ENCODE measurements around the gene TMEM151A. TPM values are rescaled to one million over a fixed set of nuclear protein-coding genes. Genes with fewer than 3 reads are reported as not detected.
"Not testable (repeated sequence)": the region's sequence is repeated elsewhere in the genome, so short reads cannot be mapped to it uniquely, and the experiment has no call there.

TMEM151A gene
- total RNA-seq, 1 experiment from 2014 or later, result 2.8 TPM

DNA sequence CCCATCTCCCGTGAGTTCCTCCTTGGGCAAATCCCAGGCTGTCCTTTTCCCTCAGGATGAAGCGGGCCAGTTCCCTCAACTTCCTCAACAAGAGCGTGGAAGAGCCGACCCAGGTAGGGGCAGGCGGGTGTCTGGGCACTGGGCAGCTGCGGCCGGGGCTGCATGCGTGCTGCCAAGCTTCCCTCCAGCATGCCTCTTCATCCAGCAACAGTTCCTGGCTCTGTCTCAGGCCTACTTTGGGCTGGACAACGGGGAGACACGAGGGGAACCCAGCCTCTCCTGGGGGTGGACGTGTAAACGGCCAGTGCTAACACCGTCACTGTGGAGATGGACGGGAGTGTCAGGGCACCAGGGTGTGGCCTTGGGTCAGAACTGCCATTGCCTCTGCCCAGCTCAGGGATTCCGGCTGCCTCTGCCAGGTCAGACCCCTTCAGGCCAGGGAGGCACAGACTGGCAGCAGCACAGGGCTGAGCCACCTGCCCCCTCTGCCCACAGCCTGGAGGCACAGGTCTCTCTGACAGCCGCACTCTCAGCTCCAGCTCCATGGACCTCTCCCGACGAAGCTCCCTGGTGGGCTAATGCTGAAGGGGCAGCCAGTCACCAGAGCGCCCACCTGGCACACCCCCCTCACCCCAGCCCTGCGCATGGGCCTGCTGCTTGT lies 25.2 kb upstream of the TMEM151A start:
- no peak for DNase-seq (ENCODE audit: low spot score)
- in situ Hi-C loops (cut with HindIII; ENCODE audit: low sequenced_read_pairs), result no loop called here

DNA sequence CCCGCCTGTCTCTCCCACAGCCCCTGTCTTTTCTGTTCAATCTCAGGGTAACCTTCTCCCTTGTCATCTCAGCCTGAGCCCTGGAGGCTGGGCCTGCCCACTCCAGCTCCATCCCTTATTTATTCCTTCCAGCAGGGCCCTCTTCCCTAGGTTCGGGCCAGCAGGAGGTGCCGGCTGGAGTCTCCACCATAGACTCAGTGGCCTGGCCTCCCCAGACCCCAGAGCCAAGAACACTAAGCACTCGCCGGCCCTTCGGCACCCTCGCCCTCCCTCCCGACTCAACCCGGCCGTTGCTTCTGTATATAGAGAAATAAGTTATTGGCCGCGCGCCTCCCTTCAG lies 24.7 kb upstream of the TMEM151A start:
- in situ Hi-C loops (cut with HindIII; ENCODE audit: low sequenced_read_pairs), result no loop called here
- no peak for DNase-seq (ENCODE audit: low spot score)

DNA sequence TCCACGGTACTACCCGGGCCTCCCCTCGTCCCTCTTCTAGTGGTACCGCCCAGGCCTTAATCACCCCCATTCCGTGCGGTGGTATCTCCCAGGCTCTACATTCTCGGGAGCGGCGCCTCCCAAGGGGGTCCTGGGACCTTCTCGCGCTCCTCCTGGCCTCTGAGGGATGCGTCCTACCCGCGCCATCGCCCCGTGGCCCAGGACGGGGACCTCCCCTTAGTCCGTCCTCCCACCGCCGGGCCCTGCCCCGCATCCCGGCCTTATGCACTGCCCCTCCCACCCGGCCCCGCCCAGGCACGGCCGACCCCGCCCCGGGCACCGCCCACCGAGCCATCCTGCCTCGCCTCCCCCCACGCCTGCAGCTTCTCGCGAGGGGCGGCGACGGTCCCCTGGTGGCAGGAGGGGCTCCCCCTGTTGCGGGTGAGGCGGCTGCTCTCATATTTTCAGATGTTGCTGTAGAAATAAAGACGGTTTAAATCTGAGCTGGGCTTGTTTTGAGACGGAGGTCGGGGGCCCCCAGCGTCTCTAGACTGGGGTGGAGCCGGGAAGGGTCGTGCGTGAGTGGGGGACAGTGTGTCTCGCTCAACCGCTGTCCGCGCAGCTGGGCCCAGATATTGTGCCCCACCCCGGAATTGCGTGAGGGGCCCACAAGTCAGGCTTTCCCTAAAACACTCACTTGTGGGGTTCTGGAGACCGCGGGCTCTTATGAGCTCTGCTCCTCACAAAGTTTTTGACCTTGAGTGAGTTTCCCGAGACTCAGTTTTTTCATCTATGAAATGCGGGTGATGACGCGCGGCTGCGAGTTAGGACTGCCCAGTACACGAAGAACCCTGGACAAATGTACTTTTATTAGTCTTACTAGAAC lies 24.1 kb upstream of the TMEM151A start:
- peak; percentile 80 for DNase-seq (ENCODE audit: low spot score)
- in situ Hi-C loops (cut with HindIII; ENCODE audit: low sequenced_read_pairs), result no loop called here

DNA sequence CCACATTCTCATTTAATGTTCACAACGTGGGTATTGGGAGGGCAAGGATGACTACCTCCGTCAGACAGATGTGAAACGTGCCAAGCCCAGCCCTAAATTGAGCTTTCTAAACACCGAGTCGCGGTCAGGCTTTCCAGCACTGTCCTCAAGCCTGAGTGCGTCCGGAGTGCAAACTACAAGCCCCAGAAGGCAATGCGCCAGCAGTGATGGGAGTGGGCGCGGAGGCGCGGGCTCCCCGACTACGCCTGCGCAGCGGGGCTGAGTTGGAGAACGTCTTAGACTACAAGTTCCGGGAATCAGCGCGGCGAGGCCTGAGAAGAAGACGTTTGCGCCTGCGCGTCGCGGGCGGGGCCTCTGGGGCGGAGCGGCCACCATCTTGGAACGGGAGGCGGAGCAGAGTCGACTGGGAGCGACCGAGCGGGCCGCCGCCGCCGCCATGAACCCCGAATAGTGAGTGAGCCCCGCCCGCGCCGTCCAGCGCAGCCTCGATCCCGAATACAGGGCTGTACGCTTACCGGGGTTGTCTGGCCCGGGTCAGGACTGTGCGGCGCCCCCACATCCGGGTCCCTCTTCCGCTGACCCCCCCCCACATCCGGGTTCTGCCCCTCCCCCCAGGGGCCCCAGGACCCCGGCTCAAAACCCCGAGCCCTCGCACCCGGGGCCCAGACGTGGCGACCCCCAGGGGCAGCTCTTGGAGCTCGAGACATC lies 23.3 kb upstream of the TMEM151A start, which contains the start of gene RAB1B:
RAB1B (plus strand) TSS at position 396 of the 708 bp plus-strand sequence; CDS start at position 437, 41 bp downstream.
- peak; percentile 99 for DNase-seq (ENCODE audit: low spot score)
- in situ Hi-C loops (cut with HindIII; ENCODE audit: low sequenced_read_pairs), result no loop called here

DNA sequence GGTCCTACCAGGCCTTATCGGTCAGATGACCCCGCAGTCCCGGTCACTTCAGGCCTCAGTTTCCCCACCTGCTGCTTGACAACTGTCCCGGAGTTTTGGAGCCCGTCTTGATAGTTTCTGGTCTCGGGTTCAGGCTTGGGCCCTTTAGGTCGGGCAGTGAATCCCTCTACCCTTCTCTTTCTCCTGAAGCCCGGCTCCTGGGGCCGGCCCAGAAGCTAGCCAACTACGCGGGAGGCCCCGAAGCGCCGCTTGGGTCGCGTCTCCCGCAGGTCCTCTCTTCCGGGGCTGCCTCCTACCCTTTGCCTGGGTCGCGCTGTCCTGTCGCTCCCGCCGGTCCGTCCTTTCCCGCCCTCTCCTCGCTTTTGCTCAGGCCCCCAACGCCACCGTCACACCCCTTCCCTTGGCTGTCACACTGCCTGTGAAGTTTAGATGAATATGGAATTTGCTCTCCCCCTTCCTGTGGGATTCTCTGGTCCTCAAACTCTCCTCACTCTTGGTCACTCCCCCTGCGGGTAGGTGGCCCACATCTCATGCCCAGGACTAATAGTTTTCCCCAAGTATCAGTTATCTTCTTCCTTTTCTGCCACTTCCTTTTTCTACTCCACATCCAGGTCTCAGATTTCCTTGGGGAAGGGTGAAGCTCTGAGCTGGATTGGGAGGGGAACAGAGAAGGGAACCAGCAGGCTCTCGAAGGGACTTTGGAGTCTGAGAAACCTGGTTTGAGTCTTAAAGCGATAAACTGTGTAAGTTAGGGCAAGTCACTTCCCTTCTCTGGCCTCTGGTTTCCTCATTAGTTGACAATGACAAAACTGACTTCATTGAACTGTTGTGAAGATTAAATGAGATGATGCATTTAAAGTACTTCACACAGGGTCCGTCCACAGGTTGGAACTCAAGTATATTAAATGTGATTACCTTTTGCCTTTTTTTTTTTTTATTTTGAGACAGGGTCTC lies 22.5 kb upstream of the TMEM151A start:
- in situ Hi-C loops (cut with HindIII; ENCODE audit: low sequenced_read_pairs), result no loop called here
- no peak for DNase-seq (ENCODE audit: low spot score)

DNA sequence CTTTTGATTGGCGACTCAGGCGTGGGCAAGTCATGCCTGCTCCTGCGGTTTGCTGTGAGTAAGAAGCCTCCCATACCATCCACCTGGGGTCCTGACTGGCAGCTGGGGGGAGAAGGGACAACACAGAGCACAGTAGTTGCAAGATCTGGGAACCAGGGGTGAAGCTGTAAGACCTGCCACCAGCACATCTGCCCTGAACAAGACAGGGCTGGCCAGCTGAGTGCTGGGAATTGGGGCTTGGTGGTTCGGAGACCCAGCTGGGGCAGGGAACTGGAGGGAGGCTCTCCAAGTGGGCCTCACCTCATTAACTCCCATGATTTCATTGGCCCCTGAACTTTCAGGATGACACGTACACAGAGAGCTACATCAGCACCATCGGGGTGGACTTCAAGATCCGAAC lies 19.9 kb upstream of the TMEM151A start:
- in situ Hi-C loops (cut with HindIII; ENCODE audit: low sequenced_read_pairs), result no loop called here
- no peak for DNase-seq (ENCODE audit: low spot score)

DNA sequence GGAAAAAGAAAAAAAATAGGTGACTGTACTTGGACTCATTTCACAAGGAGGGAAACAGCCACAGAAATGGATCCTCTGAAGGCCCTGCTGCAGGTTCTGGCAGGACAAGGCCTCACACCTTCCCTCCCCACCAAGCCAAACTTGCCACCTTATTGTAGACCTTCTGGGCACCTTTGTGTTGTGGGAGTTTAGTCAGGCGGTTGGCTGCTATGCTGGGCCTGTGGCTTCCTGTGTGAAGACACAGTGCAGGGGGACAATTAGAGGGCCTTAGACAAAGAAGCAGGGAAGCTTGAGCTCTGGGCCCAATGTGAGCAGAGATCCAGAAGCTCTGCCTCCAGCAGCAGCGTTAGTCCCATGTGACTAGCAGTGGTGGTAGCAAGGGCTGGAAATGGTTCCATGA lies 19.1 kb upstream of the TMEM151A start:
- no peak for DNase-seq (ENCODE audit: low spot score)
- in situ Hi-C loops (cut with HindIII; ENCODE audit: low sequenced_read_pairs), result no loop called here

DNA sequence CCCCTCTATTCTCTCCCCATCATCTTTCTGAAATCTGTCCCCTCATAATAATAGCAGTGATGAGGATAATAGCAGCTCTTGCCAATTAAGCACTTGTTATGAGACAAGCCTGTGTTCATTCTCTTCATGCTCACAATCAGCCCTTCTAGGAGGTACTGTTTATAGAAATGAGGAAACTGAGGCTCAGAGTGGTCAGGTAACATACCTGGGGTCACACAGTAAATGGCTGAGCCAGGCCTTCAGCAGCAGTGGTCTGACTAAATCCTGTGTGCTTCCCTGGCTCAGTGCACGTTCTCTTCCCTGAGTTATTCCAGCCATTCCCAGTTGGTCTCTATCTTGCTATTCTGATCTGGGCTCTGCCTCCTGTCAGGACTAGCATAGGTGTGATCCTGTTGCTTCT lies 17.5 kb upstream of the TMEM151A start:
- DNase-seq (ENCODE audit: low spot score), result no peak
- in situ Hi-C loops (cut with HindIII; ENCODE audit: low sequenced_read_pairs), result no loop called here

DNA sequence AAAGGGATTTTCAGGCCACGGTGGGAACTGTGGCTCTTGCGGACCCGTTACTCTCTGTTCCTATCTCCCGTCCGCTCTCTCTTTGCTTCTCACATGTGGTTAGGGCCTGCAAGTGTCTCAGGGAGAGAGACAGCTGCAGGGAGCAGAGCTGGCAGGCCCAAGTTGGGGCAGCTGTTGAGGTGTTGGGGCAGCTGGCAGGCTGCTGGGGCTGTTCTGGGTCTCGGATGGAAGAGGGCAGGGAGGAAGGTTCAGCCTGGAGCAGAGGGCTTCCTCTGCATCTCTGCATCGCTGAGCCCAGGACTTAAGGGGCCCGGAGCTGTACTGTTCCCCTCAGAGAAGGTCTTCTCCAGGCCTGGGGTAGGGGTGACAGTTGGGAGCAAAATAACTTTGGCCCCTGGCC lies 16.3 kb upstream of the TMEM151A start:
- in situ Hi-C loops (cut with HindIII; ENCODE audit: low sequenced_read_pairs), result no loop called here
- DNase-seq (ENCODE audit: low spot score), result no peak

DNA sequence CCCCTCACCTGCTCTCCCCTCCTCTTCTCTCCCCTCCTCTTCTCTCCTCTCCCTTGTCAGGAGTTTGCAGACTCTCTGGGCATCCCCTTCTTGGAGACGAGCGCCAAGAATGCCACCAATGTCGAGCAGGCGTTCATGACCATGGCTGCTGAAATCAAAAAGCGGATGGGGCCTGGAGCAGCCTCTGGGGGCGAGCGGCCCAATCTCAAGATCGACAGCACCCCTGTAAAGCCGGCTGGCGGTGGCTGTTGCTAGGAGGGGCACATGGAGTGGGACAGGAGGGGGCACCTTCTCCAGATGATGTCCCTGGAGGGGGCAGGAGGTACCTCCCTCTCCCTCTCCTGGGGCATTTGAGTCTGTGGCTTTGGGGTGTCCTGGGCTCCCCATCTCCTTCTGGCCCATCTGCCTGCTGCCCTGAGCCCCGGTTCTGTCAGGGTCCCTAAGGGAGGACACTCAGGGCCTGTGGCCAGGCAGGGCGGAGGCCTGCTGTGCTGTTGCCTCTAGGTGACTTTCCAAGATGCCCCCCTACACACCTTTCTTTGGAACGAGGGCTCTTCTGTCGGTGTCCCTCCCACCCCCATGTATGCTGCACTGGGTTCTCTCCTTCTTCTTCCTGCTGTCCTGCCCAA lies 15.6 kb upstream of the TMEM151A start:
- no peak for DNase-seq (ENCODE audit: low spot score)
- in situ Hi-C loops (cut with HindIII; ENCODE audit: low sequenced_read_pairs), result no loop called here

DNA sequence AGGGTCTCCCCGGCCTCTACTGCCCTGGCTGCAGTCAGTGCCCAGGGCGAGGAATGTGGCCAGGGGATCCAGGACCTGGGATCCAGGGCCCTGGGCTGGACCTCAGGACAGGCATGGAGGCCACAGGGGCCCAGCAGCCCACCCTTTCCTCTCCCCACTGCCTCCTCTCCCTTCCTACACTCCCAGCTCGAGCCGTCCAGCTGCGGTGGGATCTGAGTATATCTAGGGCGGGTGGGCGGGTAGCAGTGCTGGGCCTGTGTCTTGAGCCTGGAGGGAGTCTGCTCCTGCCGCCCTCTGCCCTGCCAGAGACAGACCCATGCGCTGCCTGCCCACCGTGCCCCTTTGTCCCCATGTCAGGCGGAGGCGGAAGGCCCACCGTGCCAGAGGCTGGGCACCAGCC lies 15.1 kb upstream of the TMEM151A start:
- in situ Hi-C loops (cut with HindIII; ENCODE audit: low sequenced_read_pairs); DNase-seq (ENCODE audit: low spot score): not testable (repeated sequence)

DNA sequence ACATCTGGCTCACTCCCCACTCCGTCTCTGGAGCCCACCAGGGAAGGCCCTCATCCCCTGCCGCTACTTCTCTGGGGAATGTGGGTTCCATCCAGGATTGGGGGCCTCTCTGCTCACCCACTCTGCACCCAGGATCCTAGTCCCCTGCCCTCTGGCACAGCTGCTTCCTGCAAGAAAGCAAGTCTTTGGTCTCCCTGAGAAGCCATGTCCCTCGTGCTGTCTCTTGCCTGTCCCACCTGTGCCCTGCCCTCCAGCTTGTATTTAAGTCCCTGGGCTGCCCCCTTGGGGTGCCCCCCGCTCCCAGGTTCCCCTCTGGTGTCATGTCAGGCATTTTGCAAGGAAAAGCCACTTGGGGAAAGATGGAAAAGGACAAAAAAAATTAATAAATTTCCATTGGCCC lies 14.6 kb upstream of the TMEM151A start:
- in situ Hi-C loops (cut with HindIII; ENCODE audit: low sequenced_read_pairs); DNase-seq (ENCODE audit: low spot score): not testable (repeated sequence)

DNA sequence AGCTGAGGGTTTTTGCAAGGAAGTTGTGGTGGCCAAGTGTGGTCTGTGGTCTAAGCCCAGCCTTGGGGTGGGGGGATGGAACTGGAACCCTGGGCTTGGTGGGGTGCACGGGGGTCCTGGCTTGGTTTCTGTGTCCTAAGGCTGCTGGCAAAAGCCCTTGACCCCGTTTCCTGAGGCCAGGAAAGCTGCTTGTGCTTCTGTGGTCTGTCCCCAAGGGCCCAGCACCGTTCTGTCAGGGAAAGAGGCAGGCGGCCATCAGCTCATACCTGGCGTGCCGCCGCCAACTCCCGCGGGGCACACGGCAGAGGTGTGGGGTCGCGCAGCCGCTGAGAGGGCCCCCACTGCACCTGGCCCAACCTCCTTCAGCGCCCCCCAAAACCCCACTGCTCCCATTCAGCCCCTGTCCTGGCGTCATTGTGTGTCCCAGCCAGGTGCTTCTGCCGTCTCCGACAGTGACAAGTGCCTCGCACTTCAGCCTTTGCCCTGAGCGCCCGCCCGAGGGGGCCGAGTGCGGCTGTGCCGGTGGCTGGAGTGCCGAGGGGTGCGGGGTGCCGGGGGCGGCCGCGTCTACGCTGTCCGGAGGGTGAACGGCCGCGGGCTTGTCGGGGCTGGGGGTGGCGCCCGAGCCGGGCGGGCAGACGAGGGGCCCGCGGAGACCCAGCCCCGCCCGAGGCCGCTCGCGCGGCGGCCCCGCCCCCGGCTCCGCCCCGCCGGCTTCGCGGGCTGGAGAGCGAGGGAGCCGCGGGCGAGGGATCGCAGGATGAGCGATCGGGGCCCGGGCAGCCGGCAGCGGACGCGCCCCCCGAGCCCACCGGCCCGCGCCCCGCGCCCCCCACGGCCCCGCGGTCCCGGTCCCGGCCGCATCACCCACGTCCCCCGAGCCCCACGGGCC lies 14.0 kb upstream of the TMEM151A start, which contains the start of gene CNIH2:
CNIH2 (plus strand) TSS at position 705 of the 892 bp plus-strand sequence. CDS start 282 bp downstream, outside the sequence.
- peak; percentile 61 for DNase-seq (ENCODE audit: low spot score)
- in situ Hi-C loops (cut with HindIII; ENCODE audit: low sequenced_read_pairs), result no loop called here

DNA sequence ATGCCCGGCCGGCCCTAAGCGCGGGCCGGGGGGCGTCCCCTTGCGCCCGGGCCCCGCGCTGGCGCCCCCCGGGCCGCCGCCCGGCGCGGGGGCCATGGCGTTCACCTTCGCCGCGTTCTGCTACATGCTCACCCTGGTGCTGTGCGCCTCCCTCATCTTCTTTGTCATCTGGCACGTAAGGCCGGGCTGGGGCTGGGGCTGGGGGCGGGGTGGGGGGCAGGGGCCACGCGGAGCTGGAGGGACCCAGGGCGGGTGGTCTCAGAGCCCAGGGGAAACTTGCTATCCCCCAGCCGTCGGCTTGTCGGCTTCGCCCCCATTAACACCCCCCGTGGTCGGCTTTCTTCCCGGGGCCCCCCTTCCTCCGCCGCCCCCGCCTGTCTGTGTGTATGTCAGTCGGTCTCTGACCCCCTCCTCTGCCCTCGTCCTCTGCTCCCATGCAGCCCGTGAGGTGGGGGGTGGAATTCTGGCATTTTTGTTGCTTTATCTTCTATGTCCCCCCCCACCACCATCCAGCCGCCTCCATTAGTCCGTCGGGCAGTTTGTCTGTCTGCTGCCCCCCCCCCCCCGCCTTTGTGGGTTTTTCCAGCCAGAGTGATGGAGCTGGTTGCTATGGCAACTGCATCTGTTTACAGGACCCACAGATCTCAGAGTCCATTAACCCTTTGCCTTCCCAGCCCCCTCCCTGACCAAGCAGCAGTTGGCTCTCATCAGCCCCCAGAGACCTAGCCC lies 13.2 kb upstream of the TMEM151A start:
- in situ Hi-C loops (cut with HindIII; ENCODE audit: low sequenced_read_pairs), result no loop called here
- peak; percentile 34 for DNase-seq (ENCODE audit: low spot score)

DNA sequence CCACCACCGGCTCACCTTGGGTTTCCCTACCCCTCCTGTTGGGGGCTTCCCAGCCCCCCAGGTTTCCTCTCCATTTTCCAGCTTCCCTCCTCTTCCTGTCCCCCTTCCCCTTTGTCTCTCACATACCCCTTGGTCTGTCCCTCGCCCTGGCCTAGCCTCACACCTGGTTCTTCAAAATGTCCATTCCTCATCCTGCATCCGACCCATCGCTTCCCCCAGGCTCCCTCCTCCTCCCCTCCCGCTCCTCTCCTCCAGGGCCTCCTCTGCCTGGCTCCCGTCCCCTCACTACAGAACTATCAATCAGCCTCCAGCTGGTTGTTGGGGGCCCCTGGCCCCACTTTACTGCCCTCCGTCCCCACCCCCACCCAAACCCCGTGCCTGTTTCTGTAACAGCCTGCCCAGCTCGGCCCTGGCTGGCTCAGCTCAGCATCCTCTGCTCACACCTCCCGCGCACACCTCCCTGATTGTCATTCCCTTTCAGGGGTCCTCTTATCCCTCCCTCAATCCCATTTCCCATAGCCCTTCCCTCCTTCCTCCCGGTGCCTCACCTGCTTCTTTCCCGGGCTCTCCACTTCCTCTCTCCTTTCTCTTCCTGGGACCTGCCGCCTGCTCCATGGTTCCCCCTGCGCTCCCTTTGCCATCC lies 12.5 kb upstream of the TMEM151A start:
- DNase-seq (ENCODE audit: low spot score), result peak; percentile 37
- in situ Hi-C loops (cut with HindIII; ENCODE audit: low sequenced_read_pairs), result no loop called here

DNA sequence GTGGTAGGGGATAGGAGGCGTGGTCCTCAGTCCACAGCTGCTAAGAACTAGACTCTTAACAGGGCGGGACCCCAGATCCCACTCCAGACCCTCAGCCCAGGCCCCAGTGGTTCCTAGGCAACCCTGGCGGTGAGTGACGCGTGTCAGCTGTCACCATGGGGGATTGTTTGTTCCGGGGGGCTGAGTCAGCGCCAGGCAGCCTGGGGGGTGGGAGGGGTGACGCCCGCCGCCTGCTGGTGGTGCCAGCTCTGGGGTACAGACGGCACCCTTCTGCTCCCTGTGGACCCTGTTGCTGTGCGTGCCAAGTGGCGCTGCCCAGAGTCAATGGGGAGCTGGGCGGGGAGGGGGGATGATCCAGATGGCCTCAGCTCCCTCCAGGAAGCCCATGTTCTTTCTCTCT lies 11.3 kb upstream of the TMEM151A start:
- in situ Hi-C loops (cut with HindIII; ENCODE audit: low sequenced_read_pairs), result no loop called here
- no peak for DNase-seq (ENCODE audit: low spot score)

Data from G401 (cell line).